Right ventricle myocardium superior (tissue), 1 donor: Measurements from ENCODE around the gene CD300A. TPM values are rescaled to one million over a fixed set of nuclear protein-coding genes. Genes with fewer than 3 reads are reported as not detected.
"Not testable (repeated sequence)": the region's sequence is repeated elsewhere in the genome, so short reads cannot be mapped to it uniquely, and the experiment has no call there.

ENCODE experiments used
- ATAC-seq: fragments of 200-7000 bp; cut with Tn5 transposase; one replicate; pipeline ENCODE4 v1.9.1; 2020; ENCODE audit warnings: mild to moderate bottlenecking; ENCODE audit not compliant: poor library complexity
- DNase-seq: peaks from one replicate; pipeline ENCODE4 v3.0.0-alpha.2; 2020
- intact Hi-C: fragments of 100-400 bp; cut with DNase I; formaldehyde crosslinking; loops from one replicate; pipeline ENCODE4 v1.11.2; 2022
- total RNA-seq: library from RNA; stranded (reverse); fragmentation: NEBNext Ultra II Directional; extraction: Animal tissue kit (Norgen Biotek cat#: 25700); gene quantifications from one replicate; pipeline ENCODE4 v1.2.1, GENCODE V29; 2021
- donor health status: DM: no; HTN: yes; CAD: no; lungs with severe emphysema.

Gene CD300A
- total RNA-seq, 1 donor from 2014 or later, result 1.7 TPM

- DNase-seq, result peak; percentile 60
- peak; percentile 35 for ATAC-seq
- intact Hi-C loops, result no loop called here
Measured at GRCh38 chr17:74467221-74467951, 952 bp downstream of the CD300A start.

GRCh38 chr17:74471341-74471740, 4.9 kb downstream of the CD300A start:
- DNase-seq (no peak), ATAC-seq (no peak)
- intact Hi-C loops, result no loop called here

GRCh38 chr17:74472890-74473289, 6.5 kb downstream of the CD300A start:
- DNase-seq, result no peak
- ATAC-seq, result no peak
- intact Hi-C loops, result no loop called here

GRCh38 chr17:74473294-74473693, 6.9 kb downstream of the CD300A start:
- intact Hi-C loops, result no loop called here
- ATAC-seq (no peak), DNase-seq (no peak)

- ATAC-seq, result no peak
- no peak for DNase-seq
- intact Hi-C loops, result no loop called here
Measured at GRCh38 chr17:74474043-74474792, 7.8 kb downstream of the CD300A start.

GRCh38 chr17:74475189-74475588, 8.8 kb downstream of the CD300A start:
- intact Hi-C loops, result no loop called here
- DNase-seq (no peak), ATAC-seq (no peak)

- intact Hi-C loops, result no loop called here
- ATAC-seq, result no peak
- DNase-seq, result no peak
Measured at GRCh38 chr17:74477411-74477810, 11.0 kb downstream of the CD300A start.

- DNase-seq (no peak), ATAC-seq (peak; percentile 75)
- intact Hi-C loops, result no loop called here
Measured at GRCh38 chr17:74478420-74479100, 12.1 kb downstream of the CD300A start.

- intact Hi-C loops, result no loop called here
- DNase-seq, result no peak
- ATAC-seq, result no peak
Measured at GRCh38 chr17:74480290-74480689, 13.9 kb downstream of the CD300A start.

- no peak for DNase-seq
- ATAC-seq, result no peak
- intact Hi-C loops, result no loop called here
Measured at GRCh38 chr17:74481621-74482020, 15.2 kb downstream of the CD300A start.

- DNase-seq (no peak), ATAC-seq (no peak)
- intact Hi-C loops, result no loop called here
Measured at GRCh38 chr17:74484066-74484465, 17.6 kb downstream of the CD300A start.

- DNase-seq (no peak), ATAC-seq (no peak)
- intact Hi-C loops, result no loop called here
Measured at GRCh38 chr17:74485022-74485743, 18.7 kb downstream of the CD300A start.

- no peak for ATAC-seq
- intact Hi-C loops, result no loop called here
- no peak for DNase-seq
Measured at GRCh38 chr17:74485841-74486240, 19.4 kb downstream of the CD300A start.

GRCh38 chr17:74488276-74488675, 21.8 kb downstream of the CD300A start:
- intact Hi-C loops, DNase-seq: not testable (repeated sequence)

GRCh38 chr17:74490716-74491115, 24.3 kb downstream of the CD300A start:
- no peak for DNase-seq
- ATAC-seq, result no peak
- intact Hi-C loops, result loop anchor here (5.0 to 10.0 kb wide), 2 partner anchors 123 to 186 kb away; partner anchors contain the start of gene GPR142

More at GRCh38 chr17:74488276-74488675, 21.8 kb downstream of the CD300A start:
- ATAC-seq, result not testable (repeated sequence)

- intact Hi-C loops, result loop anchor here (5.0 to 10.0 kb wide), 2 partner anchors 124 to 187 kb away; partner anchors contain the start of gene GPR142
- no peak for ATAC-seq
- DNase-seq, result no peak
Measured at GRCh38 chr17:74491626-74492025, 25.2 kb downstream of the CD300A start.

- ATAC-seq, result peak; percentile 79
- DNase-seq, result peak; percentile 80
- intact Hi-C loops, result loop anchor here (5.0 to 10.0 kb wide), 2 partner anchors 126 to 189 kb away; partner anchors contain the start of gene GPR142
Measured at GRCh38 chr17:74493331-74493833, 26.9 kb downstream of the CD300A start.

- DNase-seq, result no peak
- ATAC-seq, result no peak
- intact Hi-C loops, result loop anchor here (10.0 kb wide), 1 partner anchor 193 kb away; no protein-coding TSS in a partner anchor
Measured at GRCh38 chr17:74497471-74497870, 31.0 kb downstream of the CD300A start.
